ENCODE results near the gene ENTPD6.

The ENTPD6 gene

DNA sequence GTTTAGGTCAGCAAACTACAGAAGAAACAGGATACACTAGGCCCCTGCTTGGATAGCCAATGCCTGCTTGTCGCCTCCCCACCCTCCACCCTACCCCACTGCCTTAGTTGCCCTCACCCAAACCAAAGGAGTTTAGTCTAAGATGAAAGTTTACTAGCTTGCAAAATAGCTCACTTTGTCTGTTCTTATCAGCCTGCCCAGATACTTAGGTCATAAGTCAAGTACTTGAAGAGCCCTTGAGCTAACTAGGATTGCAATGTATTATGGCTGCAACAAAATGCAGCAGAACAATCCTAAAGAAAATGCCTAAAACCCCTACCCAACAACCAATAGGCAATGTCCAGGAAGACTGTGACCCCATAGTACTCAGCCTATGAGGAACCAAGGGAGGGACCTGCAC is 7.3 kb upstream of the ENTPD6 start:
- DNase-seq, result no peak

DNA sequence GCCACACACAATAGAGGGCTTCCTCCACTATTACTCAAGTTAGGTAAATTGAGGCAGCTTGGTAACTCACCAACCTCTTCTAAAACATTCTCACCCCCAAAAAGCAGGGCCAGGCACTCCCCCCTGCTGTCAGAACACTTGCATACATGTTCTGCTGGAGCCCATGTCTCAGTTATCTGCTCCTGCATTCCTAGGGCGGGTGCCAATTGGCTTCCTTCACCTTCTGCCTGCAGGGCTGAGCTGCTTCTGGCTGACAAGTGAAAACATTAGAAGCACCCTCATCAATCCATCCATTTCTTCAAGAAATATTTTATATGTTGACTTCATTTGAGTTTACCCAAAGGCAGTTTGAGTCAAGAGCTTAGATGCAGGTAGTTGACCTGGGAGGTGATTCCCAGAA is 4.5 kb upstream of the ENTPD6 start:
- DNase-seq, result no peak

DNA sequence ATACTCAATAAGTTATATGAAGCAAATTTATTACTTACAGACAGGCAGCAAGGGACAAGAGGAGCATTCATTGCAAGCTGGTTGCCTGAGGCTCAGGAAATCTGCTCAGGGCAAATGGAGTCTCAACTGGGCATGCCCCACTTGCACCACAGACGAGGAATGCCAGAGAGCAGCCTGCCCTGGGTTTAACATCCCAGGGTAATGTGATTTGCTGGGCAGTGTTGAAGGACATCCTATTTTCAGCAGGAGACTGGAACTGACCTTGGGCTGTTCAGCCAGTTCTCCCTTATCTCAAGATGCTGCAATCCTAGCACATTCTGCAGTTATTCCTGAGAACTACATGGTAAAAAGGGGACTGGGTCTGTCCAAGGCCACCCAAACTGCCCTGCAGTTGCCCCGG is 3.8 kb upstream of the ENTPD6 start:
- no peak for DNase-seq

DNA sequence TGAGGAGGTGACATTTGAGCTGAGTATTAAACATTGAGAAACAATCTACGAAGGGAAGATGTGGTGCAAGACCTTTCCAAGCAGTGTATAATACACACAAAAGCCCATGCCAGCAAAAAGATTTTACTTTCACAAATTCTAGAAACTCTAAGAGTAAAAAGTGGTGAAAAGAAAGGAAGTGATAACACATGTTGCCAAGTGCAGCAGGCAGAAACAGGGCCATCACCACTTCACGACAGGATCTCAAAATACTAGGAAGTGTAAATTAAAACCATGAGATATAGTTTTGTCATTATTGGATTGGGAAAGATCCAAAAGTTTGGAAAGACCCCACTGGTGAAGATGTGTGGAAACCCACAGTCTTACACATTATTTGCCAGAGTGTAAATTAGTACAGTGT is 1.7 kb upstream of the ENTPD6 start:
- no peak for DNase-seq

DNA sequence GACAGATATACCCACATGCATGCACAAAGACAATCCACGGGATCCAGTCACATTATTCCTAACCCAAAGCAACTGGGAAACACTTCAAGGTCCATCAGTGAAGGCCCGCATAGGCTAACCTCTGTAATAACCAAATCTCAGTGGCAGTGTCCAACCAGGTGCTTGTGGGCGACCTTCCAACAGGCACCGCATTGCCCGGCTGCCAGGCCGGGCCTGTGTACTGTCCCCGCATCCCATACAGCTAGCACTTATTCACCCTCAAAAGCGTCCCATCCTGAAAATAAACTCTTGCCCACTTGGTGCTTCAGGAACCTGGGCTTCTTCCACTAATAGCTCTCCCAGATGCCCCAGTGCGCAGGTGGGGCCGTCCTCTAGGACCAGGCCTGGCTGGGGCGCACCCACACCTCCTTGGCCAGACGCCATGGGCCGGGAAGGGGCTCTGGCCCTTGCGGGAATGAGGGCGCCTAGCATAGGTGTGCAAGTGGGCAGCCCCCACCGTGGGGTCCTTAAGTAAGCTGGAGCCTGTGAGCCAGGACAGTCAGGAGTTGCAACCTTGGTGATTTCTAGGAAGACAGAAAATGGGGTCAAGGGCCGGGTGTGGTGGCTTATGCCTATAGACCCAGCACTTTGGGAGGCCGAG is 1.1 kb upstream of the ENTPD6 start:
- DNase-seq, result no peak

DNA sequence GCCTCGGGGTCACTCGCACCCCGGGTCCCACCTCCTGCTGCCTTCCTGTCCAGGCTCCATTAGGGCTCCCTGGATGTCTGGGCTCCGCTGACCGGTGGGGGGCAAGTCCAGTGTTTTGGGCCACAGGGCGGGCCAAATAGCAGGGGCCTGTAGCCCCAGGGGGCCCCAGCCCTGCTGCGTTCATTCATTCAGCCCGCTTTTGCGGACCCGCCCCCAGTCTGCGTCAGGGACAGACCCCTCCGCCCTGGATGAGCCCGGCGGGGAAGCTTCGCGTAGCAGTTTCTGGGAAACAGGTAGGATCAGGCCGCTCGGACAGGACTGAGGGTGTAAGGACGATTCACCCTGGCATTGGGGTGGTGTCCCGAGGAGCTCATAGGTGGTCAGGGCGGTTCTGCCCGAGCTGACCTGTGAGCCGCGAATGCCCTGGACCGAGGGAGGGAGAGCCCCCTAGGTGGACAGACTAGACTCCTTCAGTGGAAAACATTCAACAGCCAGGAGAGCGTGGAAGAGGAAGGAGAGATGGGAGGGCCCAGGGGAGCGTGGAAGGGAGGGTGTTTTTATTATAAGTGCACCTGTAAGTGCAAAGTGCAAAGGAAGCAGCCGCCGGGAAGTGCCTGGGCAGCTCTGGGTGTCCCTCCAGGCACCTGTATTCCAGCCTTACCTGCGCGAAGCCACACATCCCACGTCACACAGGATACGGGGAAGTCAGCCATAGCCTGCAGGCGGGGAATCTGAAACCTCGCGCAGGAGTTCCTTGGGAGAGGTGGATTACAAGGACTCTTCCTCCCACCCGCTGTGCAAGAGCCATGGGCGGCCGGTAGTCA is 662 bp downstream of the ENTPD6 start:
- DNase-seq, result peak; percentile 15

DNA sequence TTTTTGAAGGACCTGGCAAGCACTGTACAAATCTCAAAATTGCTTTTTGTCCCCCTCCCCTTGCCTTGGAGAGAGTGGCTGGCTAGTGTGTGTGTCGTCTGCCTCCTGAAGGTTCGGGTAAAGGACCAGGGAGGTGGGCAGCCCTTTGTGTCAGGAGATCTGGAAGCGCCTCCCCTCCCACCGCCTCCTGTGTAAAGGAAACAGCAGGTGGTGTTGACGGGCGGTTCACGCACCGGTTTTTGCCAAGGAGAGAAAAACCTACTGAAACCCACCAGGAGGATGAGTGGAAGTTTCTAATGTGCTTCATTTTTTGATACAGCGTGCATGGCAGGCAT is 1.2 kb downstream of the ENTPD6 start:
- no peak for DNase-seq

DNA sequence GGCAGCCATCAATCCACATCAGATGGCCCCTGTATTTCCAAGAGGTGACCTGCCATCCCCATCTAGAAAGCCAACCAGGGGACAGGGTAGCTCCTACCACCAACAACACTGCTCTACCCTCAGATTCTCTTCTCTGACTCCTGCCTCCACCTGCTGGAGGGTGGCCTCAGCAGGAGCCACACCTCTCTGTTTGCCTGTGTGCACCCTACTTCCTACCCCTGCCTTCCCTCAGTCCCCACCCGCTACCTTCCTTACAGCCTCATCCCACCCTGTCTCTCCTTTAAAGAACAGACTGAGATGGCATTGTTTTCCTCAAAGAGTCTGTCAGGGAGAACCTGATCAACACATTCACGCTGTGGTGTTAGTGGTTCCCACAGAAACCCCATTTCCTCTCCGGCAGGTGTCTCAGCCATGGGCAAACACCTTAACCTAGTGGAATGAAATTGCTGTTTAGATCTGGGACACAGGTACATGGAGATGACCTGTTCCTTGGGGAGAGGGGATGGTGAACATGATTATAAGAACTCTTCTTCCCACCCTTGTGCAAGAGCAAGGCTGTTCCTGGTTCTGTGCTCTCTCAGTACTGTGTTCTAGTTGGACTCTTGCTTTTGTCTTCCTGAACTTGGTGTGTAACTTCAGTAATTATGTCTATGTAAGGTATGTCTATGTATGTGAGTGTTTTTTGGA is 1.8 kb downstream of the ENTPD6 start:
- DNase-seq, result peak; percentile 40

DNA sequence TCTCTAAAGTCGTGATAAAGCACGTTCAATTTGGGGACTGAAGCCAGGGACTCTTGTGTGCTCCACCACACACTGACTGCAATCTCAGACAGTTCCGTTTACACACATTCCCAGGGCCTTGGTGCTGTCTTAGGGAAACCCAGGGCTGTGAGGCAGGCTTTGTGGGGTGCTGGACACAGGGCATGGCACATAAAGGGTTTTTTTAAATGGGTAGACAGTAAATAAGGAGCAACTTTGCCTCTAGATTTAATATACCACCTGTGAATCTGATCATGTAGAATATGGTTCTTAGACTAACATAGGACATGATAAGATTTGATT is 2.3 kb downstream of the ENTPD6 start:
- DNase-seq, result no peak

DNA sequence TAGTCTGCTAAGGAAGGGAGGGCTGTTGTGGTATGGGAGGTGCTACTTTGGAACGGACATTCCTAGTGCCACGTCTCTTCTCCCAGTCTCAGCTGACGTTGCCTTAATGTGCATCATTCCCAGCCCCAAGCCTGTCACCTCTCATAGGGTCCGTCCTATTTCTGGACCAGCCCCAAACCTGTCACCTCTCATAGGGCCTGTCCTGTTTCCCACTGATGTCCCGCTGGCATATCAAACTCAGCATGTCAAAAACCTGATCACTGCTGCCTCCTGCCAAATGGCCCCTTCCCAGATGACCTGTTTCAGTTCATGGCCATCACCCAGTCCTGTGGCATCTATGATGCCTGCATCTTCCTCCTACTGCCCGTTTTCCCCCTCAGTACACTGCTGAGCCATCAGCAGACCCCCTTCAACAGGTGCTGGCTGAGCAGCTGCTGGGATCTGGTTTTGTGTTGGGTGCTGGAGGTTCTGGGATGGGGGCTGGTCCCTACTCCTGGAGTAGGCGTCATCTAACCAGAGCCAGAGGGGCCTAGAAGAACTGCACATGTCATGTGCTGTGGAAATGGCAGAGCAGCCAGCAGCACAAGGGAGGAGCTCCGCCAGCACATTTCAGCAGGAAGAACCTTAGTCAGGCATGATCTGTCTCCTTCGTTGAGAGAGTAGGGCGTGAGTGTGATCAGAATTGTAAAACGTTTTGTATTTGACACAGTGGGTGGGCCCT is 3.3 kb downstream of the ENTPD6 start:
- DNase-seq, result no peak

DNA sequence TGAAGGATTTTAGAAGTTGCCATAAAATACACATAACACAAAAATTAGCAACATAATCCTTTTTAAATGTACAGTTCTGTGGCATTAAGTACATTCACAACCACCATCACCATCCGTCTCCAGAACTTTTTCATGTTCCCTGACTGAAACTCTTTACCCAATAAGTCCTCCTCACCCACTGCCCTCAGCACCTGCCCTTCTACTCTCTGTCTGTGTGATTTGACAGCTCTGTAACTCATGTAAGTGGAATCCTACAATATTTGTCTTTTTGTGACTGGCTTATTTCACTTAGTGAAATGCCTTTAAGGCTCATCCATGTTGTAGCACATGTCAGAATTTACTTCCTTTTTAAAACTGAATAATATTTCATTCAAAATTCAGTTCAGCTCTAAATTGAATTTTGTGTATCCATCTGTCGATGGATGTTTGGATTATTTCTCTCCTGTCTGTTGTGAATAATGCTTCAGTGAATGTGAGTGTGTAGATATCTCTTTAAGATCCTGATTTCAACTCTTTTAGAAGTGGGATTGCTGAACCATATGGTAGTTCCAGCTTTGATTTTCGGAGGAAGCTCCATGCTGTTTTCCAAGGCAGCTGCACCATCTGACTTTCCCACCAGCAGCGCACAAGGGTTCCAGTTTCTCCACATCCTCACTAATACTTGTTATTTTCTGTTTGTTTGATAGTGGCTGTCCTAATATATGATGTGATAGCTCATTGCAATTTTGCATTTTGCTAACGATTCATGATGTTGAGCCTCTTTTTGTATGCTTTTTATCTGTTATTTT is 4.2 kb downstream of the ENTPD6 start:
- no peak for DNase-seq

DNA sequence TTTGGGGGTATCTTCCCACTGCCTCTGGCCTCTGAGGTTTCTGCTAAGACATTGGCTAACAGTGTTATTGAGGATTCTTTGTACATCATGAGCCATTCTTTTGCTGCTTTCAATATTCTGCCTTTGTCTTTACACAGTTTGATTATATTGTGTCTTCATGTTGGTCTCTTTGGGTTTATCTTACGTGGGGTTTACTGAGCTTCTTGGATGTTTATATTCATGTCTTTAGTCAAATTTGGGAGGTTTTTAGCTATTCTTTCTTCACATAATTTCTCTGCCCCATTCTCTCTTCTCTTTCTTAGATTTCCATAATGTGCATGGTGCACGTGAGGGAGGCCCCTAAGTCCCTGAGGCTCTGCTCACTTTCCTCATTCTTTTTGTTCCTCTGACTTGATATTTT is 7.6 kb downstream of the ENTPD6 start:
- no peak for DNase-seq

DNA sequence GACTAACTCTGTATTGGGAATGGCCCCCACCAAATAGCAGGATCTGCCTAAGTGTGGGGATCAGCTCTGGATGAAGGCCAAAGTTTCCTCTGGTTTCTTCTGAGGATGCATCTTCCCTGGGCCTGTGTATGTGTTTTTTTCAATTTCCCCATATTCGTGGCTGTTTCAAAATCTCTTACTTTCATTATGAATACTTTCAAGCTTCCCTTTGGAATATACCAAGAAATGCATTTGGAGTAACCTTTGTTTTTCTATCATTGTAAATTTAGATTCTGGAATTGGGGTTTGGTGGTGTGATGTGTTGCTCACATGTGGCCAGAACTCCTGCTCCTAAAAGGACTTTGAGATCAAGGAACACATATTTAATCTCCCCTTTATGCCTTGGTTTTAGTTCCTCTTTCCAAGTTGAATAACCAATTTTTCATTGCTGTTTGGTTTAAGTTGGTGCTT is 8.4 kb downstream of the ENTPD6 start:
- no peak for DNase-seq

DNA sequence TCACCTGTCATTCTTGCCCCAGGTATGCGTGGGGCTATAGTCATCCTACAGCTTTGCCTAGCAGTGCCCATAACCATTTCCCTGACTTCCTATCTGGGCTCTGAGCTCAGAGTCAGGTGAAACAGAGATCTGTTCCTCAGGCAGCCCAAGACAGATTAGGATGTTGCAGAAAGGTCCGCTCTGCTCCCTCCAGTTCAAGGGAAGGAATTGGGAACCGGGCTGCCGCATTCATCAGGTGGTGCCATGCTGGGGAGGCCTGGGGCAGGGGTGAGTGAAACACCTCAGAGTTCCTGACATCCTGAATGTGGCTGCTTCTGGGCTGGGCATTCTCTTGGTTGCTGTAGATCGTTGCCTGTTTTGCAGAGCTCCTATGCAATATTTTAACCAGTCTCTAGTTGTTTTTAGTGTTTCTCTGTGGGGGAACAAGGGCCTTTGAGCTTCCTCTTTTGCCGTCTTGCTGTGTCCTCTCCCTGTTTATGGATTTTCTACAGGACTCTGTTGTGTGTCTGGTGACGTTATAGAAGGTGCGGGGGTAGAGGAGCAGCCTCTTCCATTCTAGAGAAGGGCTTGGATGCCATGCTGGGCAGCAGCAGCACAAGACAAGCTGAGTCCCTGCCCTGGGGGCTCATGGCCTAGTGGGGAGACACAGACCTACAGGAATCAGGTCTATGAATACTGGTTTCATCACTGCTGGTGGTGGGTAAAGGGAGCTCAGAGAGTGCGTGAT is 9.2 kb downstream of the ENTPD6 start:
- DNase-seq, result no peak

DNA sequence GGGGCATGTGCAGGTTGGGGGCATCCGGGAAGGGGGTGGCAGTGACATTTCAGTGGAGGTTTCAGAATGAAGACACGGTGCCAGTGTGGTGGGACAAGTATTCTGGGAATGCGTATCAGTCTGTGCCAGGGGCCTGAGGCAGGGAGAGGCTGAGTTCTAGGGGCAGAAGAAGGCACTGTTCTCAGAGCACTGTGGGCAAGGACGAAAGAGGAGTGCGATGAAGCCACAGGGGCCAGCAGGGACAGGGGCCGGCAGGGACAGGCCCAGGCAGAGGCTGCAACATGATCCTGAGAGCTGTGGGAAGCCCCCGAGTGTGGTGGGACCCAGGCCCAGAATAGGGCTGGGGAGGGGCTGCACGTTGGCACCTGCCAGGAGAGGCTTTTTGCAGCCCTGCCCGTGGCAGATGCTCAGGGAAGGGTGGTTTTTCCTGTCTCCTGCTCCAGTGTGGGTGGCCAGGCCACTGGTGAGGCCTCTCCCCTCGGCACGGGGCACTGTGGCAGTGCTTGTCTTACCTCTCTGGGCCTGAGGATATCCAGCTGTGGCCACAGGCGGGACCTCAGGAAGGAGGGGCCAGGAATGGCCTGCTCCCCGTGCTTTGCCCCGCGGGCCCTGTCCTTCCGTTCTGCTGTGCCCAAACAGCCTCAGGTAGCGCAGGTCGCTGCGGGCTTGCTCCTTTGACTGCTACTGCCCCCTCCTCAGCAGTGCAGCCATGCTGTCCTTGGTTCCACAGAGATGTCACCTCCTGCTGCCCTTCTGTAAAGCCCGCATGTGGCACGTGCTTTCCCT is 10.0 kb downstream of the ENTPD6 start:
- DNase-seq, result no peak

DNA sequence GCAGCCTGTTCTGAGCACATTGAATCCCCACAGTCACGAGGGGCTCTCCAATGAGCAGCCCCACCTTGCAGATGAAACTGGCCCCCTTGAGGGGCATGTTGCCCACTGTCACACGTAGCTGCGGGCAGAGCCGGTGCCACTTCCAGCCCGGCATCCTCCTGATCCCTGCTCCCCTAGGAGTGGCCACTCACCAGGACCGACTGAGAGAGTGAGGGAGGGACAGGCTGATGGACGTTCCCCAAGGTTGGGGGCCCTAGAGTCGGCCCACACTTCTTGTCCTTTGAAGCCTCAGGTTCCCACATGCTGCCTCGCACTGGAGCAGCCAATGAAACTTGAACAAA is 10.5 kb downstream of the ENTPD6 start:
- no peak for DNase-seq

DNA sequence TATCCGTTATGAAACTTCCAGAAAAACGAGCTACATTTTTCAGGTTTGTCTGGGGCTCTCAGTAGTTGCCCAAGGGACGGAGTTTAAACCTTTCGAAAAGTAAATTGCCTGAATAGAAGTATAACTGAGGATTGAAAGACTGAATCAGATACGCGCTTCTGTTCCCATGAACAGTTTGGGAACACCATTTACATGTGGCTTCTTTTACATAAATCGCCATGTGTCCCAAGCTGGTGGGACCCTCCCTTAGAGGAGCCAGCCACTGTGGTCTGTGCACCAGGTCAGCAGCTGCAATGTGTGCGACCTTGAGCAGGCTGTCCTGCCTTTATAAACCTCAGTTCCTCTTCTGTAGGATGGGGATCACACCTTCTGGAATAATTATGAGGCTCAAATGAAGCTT is 11.0 kb downstream of the ENTPD6 start:
- no peak for DNase-seq

DNA sequence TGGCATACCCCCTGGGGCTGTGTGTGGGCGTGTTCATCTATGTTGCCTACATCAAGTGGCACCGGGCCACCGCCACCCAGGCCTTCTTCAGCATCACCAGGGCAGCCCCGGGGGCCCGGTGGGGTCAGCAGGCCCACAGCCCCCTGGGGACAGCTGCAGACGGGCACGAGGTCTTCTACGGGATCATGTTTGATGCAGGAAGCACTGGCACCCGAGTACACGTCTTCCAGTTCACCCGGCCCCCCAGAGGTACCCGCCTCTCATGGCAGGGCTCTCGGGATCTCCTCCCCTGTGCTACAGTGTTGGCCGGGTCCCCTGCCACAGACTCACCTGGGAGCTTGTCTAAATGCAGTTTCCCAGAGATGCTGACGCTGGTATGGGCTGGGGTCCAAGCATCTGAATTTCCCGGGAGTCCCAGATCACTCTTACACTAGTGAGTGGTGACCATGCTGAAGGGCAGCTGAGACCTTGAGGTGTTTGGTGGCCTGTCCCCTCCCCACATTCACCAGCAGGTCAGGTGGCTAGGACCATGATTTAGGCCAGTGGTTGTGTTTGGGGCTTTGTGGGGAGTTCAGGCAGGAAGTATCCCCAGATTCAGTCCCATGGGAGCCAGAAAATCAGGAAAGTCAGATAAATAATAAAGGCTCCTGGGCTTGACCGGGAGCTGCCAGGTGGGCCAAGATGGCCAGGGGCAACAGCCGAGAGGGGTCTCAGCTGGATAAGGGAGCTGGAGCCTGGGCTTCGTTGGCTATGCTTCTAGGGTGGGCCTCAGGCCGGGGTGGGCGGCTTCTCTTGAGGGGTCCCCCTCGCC is 11.8 kb downstream of the ENTPD6 start:
- no peak for DNase-seq

DNA sequence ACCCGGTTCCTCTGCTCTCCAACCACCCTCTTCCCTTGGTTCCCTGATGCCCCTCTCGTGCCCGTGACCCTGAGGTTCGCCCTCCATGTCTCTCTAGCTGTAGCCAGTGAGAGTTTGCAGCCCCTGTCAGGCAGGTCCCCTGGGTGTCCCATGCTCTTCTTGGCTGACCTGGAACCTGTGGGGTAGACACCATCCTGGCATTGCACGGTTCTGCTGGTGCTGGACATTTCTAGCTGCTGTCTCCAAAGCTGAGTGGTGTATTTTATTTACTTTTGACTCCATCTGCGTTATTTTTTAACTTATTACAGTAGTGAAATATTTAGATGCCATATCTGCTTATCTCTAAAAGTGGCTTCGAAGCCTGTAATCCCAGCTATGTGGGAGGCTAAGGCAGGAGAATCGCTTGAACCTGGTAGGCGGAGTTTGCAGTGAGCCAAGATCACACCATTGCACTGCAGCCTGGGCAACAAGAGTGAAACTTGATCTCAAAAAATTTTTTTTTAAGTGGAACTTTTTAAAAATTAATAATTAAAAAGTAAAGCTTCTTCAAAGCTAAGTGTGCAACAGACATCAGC is 12.5 kb downstream of the ENTPD6 start:
- no peak for DNase-seq

DNA sequence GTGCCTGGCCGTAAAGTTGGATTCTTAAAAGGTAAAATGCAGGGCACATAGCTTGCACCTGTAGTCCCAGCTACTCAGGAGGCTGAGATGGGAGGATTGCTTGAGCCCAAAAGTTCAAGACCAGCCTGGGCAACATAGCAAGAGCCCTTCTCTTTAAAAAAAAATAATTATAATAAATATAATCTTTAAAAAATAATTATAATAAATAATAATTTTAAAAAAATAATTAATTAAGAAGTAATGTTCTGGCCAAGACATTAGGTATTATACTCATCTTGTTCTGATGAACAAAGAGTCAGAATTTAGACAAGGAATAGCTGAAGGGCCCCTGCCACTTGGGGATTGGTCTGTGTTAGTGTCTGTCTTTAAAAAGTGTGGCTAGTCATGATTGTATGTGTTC is 13.9 kb downstream of the ENTPD6 start:
- no peak for DNase-seq

Measured in CD4-positive, alpha-beta T cell treated with Interleukin-12 subunit alpha and Interleukin-12 subunit beta, for 1 hour (primary cell).